Stimulated activated memory B cell treated with anti-CD40 and anti-IgM and Interleukin-4, amounts not matched to agents 10 μg/mL and 1 μg/mL and 100 μg/mL, for 72 hours (primary cell): Measurements from ENCODE around the gene TRABD2B.

ENCODE experiments used
- ATAC-seq: fragments of 150-1000 bp; cut with Tn5 transposase; 2 replicates; pipeline ENCODE4 v1.10.0; 2021
- H3K27ac Mint-ChIP-seq: one replicate; pipeline ENCODE4 v1.8.0; 2022; ENCODE audit warnings: mild to moderate bottlenecking, mixed read lengths
- H3K27me3 Mint-ChIP-seq: one replicate; pipeline ENCODE4 v1.8.0; 2022; ENCODE audit warnings: mixed read lengths
- H3K36me3 Mint-ChIP-seq: one replicate; pipeline ENCODE4 v1.8.0; 2022; ENCODE audit warnings: mixed read lengths
- H3K4me1 Mint-ChIP-seq: one replicate; pipeline ENCODE4 v1.8.0; 2022; ENCODE audit warnings: mixed read lengths
- H3K4me3 Mint-ChIP-seq: one replicate; pipeline ENCODE4 v1.8.0; 2022; ENCODE audit warnings: mild to moderate bottlenecking, moderate library complexity, mixed read lengths
- H3K9me3 Mint-ChIP-seq: one replicate; pipeline ENCODE4 v1.8.0; 2022; ENCODE audit warnings: mixed read lengths

Gene TRABD2B

DNA sequence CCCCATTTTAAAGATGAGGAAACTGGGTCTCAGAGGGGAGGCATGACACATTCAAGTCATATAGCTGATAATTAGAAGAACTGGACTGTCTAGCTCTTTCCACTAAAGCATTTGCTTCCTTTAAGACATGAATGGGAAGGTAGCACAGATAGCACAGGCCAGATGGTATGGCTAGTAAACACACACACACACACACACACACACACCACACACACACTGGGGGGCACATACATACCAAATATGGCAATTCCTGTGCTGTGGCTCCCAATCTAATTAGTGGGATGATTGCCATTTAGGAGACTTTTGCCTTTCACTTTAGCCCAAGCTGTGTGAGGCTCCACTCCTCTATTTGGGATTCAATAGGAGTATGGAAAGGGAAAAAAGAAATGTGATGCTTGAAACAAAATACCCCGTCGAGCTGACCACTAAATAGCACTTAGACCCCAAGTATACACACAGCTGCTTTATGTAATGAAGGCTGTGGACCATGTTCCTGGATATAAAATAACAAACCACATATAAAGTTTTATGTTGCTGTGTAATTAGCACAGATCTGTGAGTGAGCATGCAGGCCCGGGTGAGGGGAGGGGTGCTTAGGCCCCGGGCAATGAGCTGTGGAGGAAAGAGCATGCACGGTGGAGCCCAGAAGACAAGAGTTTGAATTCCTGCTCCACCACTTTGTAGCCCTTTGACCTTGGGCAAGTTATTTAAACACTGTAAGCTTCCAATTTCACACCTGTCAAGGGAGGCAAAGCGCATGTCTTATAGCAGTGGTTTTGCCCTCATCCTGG lies 6.8 kb upstream of the TRABD2B start:
- Mint-ChIP-seq H3K36me3 (no peaks in the 10 kb centered on the region), H3K9me3 (no peaks in the 10 kb centered on the region), H3K27me3 (peaks cover 1% of the 10 kb centered on the region), H3K4me1 (no peaks in the 10 kb centered on the region), H3K4me3 (no peak overlapping the region), H3K27ac (no peak overlapping the region)
- no peak for ATAC-seq

DNA sequence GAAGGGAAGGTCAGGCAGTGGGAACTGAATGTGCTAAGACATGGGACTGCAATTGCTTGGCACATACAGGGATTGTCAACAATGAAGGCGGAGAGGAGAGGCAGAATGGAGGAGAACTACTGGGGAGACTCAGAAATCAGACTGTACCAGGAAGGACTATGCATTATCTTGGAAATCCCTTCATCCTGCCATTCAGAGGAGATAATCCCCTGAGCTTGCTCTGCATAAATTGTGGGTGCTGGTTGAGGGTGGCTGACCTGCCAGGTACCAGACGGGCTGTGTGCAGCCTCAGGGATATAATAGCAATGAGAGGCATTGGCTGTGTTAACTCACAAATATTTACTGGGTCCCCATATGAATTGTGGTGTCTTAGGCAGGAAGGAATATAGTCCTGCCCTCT lies 5.0 kb upstream of the TRABD2B start:
- H3K36me3 Mint-ChIP-seq, result no peaks in the 10 kb centered on the region
- no peak overlapping the region for H3K27ac Mint-ChIP-seq
- H3K4me1 Mint-ChIP-seq, result no peaks in the 10 kb centered on the region
- H3K4me3 Mint-ChIP-seq, result no peak overlapping the region
- H3K27me3 Mint-ChIP-seq, result peaks cover 18% of the 10 kb centered on the region
- H3K9me3 Mint-ChIP-seq, result no peaks in the 10 kb centered on the region
- no peak for ATAC-seq

DNA sequence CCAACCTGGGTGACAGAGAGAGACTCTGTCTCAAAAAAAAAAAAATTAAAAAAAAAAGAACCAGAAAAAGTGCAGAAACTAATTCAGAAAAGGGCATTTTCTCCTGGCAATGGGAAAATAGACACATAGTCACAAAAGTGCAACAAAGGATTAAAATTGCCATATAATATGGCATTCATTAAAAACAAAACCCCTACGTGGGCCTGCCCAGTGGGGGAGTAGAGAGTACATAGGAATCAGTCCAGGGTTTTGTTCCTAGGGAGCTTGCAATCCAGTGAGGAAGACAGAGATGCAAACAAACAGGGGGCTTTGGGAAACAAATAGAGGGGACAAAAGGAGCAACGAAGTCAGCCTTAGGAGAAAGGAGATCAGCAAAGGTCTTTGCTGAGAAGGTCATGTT lies 4.5 kb upstream of the TRABD2B start:
- ATAC-seq, result no peak
- no peaks in the 10 kb centered on the region for H3K4me1 Mint-ChIP-seq
- H3K27me3 Mint-ChIP-seq, result peaks cover 18% of the 10 kb centered on the region
- H3K27ac Mint-ChIP-seq, result no peak overlapping the region
- no peak overlapping the region for H3K4me3 Mint-ChIP-seq
- no peaks in the 10 kb centered on the region for H3K36me3 Mint-ChIP-seq
- H3K9me3 Mint-ChIP-seq, result no peaks in the 10 kb centered on the region

DNA sequence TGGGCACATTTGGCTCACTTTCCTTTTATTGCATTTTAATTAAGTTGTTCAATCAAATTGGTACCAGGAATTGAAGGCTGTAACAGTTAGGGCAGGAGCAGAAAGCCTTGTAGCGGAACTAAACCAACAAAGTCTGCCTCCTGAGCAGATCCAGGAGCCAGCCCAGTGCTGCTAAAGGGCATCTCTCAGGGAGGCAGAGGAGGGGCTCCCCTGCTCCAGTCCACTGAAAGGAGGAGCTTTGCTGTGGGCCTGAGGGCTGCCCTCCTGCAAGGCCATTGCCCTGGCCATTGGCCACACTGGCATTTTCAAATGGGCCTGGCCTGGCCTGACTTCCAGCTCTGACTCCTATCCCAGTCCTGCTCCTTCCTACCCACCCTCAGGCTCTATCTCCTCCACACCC lies 3.7 kb upstream of the TRABD2B start:
- Mint-ChIP-seq H3K27ac (no peak overlapping the region), H3K4me1 (peaks cover 6% of the 10 kb centered on the region), H3K9me3 (no peaks in the 10 kb centered on the region), H3K27me3 (peaks cover 27% of the 10 kb centered on the region), H3K36me3 (no peaks in the 10 kb centered on the region), H3K4me3 (no peak overlapping the region)
- ATAC-seq, result no peak

DNA sequence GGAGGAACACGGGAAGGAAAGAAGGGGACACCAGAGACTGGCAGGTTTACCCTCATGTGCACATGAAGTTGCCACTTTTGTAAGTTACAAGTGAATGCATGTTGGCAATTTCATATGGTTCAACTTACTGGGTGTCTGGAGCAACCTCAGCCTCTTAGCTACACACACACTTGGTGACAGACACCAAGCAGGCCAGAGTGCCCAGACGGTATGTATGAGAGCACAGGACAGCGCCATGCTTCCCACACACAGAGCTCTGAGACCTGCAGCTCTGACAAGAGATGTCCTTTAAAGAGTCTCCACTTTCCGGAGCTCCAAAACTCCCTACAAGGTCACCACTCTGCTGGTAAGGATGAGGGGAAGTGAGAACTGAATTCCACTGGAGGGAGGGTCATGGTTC lies 1.9 kb upstream of the TRABD2B start:
- Mint-ChIP-seq H3K27ac (no peak overlapping the region), H3K9me3 (no peaks in the 10 kb centered on the region), H3K36me3 (no peaks in the 10 kb centered on the region), H3K4me3 (no peak overlapping the region), H3K27me3 (peaks cover 44% of the 10 kb centered on the region), H3K4me1 (peaks cover 8% of the 10 kb centered on the region)
- ATAC-seq, result no peak

DNA sequence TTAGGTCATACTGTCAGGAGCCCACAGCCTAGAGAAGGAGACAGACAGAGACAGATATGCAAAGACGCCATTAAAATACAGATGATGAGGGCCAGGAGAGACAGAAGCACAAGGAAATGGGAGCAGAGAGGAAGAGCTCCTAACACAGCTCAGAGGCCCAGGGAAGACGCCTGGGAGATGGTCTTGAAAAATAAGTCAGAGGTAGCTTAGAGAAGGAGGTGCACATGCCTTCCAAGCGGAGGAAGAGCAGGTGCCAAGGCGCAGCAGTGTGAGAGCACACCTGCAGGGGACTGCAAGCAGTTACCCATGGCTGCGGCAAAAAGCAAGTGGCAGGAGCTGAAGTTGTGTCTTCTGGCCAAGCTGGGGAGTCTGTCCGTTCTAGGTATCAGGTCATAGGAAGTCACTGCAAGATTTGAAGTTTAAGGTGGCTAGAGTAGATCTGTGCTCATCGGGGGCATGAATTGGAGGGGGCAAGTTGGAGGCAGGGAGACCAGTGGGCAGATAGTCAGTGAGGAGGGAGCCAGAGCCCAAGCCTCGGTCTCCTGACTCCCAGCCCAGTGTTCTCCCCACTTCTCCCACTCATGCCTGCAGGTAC lies 1.3 kb upstream of the TRABD2B start:
- H3K27ac Mint-ChIP-seq, result no peak overlapping the region
- H3K36me3 Mint-ChIP-seq, result no peaks in the 10 kb centered on the region
- H3K27me3 Mint-ChIP-seq, result peaks cover 50% of the 10 kb centered on the region
- no peak overlapping the region for H3K4me3 Mint-ChIP-seq
- no peak for ATAC-seq
- H3K9me3 Mint-ChIP-seq, result no peaks in the 10 kb centered on the region
- peaks cover 8% of the 10 kb centered on the region for H3K4me1 Mint-ChIP-seq

DNA sequence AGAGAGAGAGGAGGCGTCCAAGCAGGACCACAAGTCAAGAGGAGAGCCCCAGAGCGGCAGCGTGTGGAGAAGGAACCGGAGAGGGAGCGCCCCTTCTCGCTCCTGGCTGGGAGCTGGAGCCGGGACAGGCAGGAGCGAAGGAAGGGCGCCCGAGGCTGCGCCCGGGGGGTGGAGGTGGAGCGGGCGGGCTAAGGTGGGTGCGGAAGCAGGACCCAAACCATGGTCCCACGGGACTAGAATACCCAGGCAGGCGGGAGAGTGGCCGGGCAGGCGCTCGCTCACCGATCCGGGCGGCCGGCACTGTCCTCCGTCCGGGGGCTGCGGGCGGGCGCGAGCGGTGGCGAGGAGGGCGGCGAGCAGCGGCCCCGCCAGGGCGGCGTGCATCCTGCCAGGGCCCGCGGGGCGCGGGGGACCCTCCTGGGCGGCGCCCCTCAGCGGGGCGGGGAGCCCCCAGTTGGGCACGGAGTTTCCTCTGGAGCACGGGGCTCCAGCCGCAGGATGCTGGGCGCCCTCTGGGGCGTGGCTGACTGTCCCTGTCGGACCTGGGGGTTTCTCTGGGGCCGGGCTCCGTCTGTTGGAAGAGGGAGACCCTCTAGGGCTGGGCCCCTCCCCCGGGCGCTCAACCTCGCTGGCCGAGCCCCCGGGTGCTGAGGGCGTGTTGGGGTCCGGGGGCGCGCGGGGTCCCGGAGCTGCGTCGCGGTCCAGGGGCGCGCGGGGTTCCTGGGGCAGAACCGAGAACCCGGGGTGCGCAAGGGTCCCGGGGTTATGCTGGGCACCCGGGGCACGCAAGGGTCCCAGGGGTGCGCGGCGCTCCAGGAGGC lies 569 bp downstream of the TRABD2B start:
- Mint-ChIP-seq H3K27me3 (peaks cover 56% of the 10 kb centered on the region), H3K36me3 (no peaks in the 10 kb centered on the region), H3K4me1 (peaks cover 8% of the 10 kb centered on the region), H3K27ac (no peak overlapping the region), H3K4me3 (peak overlapping the region; percentile 49), H3K9me3 (no peaks in the 10 kb centered on the region)
- no peak for ATAC-seq

DNA sequence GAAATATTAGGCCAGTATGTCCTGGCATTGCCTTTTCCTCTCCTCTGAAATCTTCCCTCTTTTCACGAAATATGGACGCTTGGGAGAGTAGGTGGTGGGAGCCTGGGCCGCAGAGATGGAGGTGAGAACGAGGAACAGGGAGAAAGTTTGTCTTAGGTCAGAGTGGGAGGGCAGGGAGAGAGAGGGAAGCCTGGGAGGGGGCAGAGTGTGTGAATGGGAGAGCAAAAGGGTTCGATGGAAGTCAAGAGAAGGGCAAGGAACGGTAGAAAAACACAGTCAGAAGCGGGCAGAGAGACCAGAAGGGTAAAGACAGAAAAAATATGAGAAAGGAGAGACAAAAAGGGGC lies 1.2 kb downstream of the TRABD2B start:
- no peaks in the 10 kb centered on the region for H3K36me3 Mint-ChIP-seq
- peak overlapping the region; percentile 49 for H3K4me3 Mint-ChIP-seq
- no peak overlapping the region for H3K27ac Mint-ChIP-seq
- H3K27me3 Mint-ChIP-seq, result peaks cover 56% of the 10 kb centered on the region
- peaks cover 8% of the 10 kb centered on the region for H3K4me1 Mint-ChIP-seq
- no peak for ATAC-seq
- H3K9me3 Mint-ChIP-seq, result no peaks in the 10 kb centered on the region

DNA sequence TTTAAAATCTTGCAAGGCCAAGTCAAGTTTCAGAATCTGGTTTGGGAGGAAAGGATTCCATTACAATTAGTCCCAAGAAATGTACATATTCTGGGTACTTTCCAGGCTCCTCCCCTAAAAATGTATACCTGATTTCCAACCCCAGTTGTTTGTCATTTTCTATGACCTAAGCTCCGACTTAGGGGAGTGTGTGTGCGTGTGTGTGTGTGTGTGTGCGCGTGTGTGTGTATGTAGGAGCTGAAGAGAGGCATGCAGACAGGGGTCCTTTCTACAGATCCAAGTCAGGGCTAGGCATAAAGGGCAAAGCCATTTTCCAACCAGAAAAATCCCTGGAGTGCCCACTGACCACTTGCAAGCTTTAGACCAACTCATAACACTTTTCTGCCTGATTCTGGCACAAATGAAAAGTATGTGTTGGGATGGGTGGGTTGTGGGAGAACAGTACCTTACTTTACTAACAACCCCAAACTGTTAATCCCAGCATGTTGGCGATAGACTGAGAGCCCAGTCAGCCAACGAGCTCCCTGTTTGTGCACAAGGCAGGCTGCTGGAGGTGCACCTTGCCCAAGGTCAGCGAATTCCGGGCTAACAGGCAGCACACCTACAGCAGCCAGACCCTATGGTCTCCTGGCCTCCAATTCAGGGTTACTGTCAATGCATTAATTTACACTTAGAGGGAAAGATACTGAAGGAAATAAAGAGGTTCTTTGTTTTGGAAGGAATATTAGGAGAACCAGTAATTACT lies 1.7 kb downstream of the TRABD2B start:
- H3K4me1 Mint-ChIP-seq, result peaks cover 8% of the 10 kb centered on the region

DNA sequence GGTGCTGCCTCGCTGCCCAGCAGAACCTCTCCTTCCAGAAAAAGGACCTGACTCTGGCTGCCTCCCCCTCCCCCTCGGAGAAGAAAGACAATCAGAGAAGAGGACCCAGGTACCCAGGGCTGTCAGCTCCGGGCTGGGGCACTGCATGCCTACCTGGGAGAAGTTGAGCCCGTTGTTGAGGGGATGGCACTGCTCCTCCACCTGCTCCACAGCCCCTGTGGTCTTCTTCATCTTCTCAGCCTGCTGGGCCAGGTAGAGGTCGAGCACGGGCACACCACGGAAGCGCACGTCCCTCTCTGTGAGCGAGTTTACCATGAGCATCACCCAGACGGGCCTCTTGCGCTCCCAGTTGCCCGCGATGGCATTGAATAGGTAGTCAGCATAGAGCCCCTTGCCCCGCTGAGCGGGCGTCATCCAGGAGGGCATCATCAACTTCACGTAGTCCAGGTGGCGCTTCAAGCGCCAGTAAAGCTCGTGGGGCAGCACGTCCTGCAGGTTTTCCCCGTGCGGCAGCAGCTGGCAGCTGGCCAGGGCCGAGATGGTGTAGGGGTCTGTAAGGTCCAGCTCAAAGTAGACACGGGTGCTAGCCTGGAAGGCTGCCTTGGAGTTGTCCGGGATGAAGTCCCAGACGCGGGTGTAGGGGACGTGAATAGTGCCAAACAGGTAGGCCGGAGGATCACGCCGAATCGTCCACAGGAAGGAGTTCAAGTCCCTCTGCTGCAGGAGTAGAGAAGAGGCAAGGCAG lies 3.1 kb downstream of the TRABD2B start:
- Mint-ChIP-seq H3K4me1 (peaks cover 8% of the 10 kb centered on the region), H3K27me3 (peaks cover 56% of the 10 kb centered on the region)
- no peak for ATAC-seq

More for the DNA sequence above, 1.7 kb downstream of the TRABD2B start:
- Mint-ChIP-seq H3K9me3 (no peaks in the 10 kb centered on the region), H3K27ac (no peak overlapping the region), H3K36me3 (no peaks in the 10 kb centered on the region), H3K4me3 (peak overlapping the region; percentile 49), H3K27me3 (peaks cover 56% of the 10 kb centered on the region)
- ATAC-seq, result no peak

DNA sequence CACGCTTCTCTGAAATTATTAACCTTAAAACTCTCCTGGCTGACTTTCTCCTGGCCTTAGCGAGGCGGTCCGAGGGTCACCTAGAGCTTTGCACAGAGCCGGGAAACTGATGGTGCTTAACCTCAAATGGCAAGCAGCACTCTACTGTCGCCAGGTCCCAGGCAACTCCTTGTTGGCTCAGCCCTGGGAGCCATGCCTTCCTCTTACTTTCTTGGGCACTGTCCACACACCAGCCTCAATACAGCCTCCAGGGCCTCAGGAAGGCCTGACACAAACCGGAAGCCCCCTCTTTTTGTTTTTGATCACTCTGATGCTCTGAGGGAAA lies 3.8 kb downstream of the TRABD2B start:
- ATAC-seq, result no peak
- H3K4me1 Mint-ChIP-seq, result peaks cover 8% of the 10 kb centered on the region
- H3K27me3 Mint-ChIP-seq, result peaks cover 49% of the 10 kb centered on the region
- H3K27ac Mint-ChIP-seq, result no peak overlapping the region
- no peak overlapping the region for H3K4me3 Mint-ChIP-seq
- H3K9me3 Mint-ChIP-seq, result no peaks in the 10 kb centered on the region
- H3K36me3 Mint-ChIP-seq, result no peaks in the 10 kb centered on the region

More for the DNA sequence above, 3.1 kb downstream of the TRABD2B start:
- no peak overlapping the region for H3K27ac Mint-ChIP-seq
- H3K9me3 Mint-ChIP-seq, result no peaks in the 10 kb centered on the region
- no peaks in the 10 kb centered on the region for H3K36me3 Mint-ChIP-seq
- no peak overlapping the region for H3K4me3 Mint-ChIP-seq

DNA sequence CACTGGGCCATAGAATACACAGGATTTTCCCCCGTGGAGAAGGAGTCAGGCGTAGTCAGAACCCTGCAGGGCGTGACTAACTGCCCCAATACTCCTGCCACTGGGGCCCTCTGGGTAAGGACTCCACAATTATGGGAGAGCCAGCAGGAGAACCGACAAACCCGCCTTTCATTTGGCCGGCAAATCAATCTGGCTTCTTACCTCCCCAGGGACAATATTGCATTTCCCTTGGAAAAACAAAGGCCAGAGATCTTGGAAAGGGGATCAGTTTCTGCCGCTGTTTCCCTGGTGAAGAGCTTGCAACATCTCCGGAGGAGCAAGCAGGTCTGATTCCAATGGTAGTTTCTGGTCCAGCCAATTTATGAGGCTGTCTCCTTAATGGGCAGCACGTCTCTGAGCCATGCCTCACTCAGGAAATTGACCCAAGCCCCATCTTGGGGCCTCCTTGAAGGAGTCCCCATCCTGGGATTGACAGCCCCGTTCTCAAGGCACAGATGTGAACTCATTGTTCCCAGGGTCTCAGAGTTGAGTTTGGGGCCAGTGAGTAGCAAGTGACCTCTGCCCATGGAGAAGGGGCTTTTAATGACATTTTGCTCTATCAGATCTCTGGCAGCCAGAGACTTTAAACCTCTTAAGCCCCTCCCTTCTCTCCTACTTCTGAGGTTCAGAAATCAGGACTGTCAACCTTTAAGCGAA lies 4.3 kb downstream of the TRABD2B start:
- Mint-ChIP-seq H3K27me3 (peaks cover 44% of the 10 kb centered on the region), H3K36me3 (no peaks in the 10 kb centered on the region)
- no peak for ATAC-seq

DNA sequence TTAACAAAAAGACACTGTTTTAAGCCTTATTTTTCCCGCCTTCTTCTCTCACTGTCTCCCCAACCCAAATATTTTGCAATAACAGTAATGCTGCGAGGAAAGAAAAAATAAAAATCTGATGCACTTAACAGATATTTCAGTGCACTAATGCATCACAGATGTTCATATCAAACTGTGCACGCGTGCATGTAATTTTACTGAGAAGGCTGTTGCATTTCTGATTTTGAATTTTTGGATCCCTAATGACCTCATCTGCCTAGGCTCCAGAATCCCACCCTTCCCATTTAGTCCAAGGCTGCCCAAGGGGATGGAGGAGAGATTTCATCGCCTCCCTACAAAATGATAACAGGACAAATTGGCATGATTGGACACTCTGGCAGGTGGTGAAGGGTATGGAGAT lies 5.5 kb downstream of the TRABD2B start:
- H3K4me3 Mint-ChIP-seq, result no peak overlapping the region
- no peaks in the 10 kb centered on the region for H3K9me3 Mint-ChIP-seq
- H3K4me1 Mint-ChIP-seq, result peaks cover 8% of the 10 kb centered on the region
- H3K27ac Mint-ChIP-seq, result no peak overlapping the region
- ATAC-seq, result no peak
- H3K27me3 Mint-ChIP-seq, result peaks cover 41% of the 10 kb centered on the region
- H3K36me3 Mint-ChIP-seq, result no peaks in the 10 kb centered on the region

More for the DNA sequence above, 4.3 kb downstream of the TRABD2B start:
- Mint-ChIP-seq H3K4me1 (peaks cover 8% of the 10 kb centered on the region), H3K27ac (no peak overlapping the region), H3K4me3 (no peak overlapping the region), H3K9me3 (no peaks in the 10 kb centered on the region)

DNA sequence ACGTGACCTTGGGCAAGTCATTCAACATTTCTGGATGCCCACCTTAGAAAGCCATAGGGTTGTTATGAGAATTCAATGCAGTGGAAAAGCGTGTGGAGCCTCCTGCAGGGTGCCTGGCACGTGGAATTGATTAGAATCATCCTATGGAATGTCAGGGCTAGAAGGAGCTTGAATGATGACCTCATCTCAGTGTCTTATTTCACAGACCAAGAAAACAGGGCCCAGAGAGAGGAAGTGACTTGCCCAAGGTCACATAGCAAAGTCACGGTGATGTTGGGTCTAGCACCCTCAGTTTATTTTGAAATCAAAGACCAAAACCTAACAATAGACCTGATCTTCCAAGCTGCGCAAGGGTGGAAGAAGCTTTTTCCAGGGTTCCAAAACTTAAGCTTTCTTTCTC lies 6.0 kb downstream of the TRABD2B start:
- no peak overlapping the region for H3K4me3 Mint-ChIP-seq
- no peak overlapping the region for H3K27ac Mint-ChIP-seq
- ATAC-seq, result no peak
- H3K9me3 Mint-ChIP-seq, result no peaks in the 10 kb centered on the region
- no peaks in the 10 kb centered on the region for H3K36me3 Mint-ChIP-seq
- H3K4me1 Mint-ChIP-seq, result peaks cover 5% of the 10 kb centered on the region
- peaks cover 41% of the 10 kb centered on the region for H3K27me3 Mint-ChIP-seq
